RPMI7951 (cell line): ENCODE data around the gene ARHGAP29. TPM values are rescaled to one million over a fixed set of nuclear protein-coding genes. Genes with fewer than 3 reads are reported as not detected.

Experiments
- DNase-seq: peaks from one replicate; pipeline ENCODE4 v3.0.0-alpha.2; 2012; ENCODE audit warnings: low read depth
- total RNA-seq: library from RNA; depleted of rRNA; stranded (reverse); fragments of >200 nt; shearing (Covaris generic); gene quantifications from 2 replicates; pipeline ENCODE4 v1.2.3, GENCODE V29; 2014

ARHGAP29 gene
- total RNA-seq, 1 experiment from 2014 or later: 13.6 TPM

DNA sequence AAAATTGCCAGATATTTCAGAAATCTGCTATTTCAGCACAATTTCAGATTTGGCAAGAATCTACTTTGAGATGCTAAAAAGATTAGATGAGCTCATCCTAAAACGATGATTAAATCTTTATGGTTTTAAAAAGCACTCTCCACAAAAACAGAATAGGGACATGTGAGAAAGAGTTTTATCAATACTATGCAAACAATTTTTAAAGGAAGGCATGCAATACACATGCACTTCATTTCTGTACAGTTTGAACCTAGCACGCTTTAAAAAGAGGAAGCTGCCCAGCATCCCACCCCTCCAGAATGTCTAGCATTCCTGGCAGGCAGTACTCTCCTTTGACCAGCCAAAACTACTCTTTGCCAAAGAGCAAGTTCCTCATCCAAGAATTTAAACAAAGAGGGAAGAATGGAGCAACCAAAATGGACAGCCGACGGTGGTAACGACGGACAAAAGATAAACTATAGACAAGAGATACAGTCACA, 1.3 kb downstream of the ARHGAP29 start:
- DNase-seq: no peak

DNA sequence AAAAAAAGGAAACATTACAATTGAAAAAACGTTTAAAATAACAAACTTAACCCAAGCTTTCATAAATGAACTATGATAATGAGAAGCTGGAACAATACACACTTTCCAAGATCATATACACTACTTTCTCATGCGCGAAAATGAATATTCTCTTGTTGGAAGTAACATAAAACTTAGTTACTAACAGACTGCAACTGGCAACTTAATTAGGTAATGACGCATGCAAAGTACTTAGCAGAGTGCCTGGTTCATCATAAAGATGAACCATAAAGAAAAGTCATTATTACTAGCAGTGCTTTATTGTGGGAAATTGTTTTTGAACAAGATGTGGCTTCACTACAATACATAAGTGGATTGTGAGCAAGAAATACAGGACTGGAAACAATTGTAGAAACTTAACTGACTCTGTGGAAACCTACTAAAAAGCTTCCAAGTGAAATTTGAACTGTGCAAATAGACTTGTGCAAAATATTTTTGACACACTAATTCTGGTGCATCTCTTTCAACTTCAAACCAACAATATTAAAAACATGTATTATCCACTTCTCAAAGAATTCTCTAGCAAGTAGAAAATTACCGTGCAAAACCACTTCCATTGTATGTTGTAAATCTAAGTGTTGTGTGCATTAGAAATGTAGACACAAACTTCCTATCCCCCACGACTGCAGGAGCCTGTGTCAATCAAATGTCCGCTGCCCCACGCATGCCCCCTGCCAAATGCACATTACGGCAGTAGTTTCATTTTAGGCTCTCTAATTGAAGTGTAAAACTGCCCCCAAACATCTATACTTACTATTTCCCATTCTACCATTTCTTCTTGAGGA, 2.0 kb downstream of the ARHGAP29 start:
- no peak for DNase-seq

DNA sequence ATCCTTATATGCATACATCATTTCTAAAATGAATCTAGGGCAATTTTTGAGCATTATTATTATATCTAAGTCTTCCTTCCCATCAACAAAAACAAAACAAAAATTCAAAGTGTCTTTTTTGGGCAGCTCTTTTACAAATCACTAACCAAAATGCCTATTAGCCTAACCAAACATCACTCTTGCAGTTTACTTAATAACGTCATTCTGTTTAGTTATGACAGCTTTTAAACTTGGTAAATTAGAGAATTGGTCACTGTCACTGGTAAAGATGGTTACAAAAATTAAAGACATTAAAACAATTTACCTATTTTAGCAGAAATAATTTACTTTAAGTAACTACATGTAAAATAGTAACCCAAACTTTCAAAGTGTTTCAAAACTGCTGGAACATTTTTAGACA, 2.8 kb downstream of the ARHGAP29 start:
- DNase-seq: no peak

DNA sequence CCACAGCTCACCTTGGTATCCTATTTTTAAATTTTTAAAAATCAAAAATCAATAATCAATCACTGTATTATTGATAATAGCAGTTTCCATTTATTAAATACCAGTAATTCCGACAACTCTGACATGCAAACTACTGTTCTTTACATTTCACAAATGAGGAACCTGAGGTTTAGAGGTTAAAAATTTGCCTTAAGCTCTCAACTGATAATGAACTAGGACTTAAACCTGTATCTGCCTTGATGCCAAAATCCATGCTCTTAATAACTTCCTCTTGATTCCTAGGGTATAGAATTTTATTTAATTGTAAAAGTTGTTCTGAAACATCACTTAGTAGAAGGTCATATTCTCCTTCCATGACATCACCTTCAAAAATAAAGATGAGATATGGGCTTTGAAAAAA, 5.6 kb downstream of the ARHGAP29 start:
- DNase-seq: no peak

DNA sequence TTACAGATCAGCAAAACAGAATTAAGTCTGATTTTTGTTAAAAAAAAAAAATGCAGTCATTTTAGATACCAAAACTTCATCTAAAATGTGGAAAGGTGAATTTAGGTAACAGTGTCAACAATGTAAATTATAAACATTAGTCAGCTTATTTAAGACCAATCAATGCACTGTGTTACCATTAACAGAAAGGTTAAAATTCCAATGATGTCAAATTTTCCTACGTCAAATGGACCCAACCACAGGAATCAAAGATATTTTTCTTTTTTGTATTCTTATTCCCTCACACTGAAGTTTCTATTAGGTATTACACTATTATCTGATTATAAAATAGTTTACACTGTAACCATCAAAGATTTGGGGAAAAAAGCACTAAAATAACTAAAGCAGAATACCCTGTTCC, 6.5 kb downstream of the ARHGAP29 start:
- no peak for DNase-seq

DNA sequence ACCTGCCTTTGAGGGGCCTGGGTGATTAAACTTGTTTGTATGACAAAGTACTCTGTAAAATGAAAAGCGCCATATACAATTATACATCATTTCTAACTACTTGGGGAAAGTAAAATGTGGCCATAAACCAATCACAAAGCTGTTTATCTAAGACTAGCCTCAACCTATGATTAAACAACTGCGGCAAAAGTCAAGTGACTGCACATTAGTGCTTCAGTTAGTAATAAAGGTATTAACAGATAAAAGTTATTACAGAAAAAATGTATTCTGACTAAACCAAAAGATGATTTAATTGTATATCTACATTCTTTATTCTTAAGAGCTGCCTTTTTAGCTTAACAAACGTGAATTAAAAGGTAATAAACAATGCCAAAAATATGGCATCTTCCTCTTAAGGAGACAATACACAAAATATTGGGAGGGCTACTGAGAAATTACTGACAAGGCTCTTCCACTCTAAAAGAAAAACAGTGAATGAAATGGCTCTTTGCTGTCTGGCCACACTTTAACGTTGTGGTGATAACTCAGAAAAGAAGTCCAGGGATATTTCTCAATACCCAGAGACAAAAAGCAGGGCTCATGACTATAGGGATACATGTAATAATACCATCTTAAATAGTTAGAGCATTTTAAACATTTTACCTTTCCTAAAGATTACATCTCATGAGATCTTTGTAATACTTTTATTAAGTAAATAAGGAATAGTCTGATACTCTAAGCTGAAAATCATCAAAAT, 8.6 kb downstream of the ARHGAP29 start:
- no peak for DNase-seq

DNA sequence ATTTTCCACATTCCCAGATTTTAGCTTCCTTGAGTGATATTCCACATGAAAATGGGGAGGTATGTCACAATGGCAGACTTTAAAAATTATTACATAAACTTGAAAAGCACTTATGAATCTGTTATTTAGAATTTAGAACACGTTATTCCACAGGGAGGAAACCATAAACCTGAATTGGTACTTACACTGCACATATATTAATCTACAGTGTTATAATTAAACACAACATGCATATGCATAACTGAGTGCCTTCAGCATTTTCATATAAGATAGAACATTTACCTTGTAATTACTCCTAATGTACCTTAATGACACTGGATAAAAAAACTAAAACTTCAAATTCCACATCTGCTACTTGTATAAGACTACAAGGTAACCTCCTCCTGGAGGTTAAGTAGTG, 9.8 kb downstream of the ARHGAP29 start:
- no peak for DNase-seq

DNA sequence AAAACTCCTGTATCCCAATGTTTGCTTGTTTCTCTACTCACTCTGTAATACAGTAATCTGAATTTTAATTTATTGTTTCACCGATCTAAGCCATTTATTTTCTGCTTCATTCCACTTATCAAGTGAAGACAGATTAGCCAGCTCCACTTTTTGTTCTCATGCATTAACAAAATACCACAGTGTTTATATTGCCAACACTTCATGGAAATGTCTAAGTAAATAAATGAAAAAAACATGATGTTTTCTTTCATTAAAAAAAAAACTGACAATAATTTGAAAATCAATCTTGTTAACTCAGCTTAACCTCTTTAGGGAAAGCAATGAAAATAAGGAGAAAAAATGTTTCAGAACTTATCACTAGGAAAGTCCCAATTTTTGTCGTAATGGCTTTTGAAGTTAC, 11.5 kb downstream of the ARHGAP29 start:
- DNase-seq: no peak

DNA sequence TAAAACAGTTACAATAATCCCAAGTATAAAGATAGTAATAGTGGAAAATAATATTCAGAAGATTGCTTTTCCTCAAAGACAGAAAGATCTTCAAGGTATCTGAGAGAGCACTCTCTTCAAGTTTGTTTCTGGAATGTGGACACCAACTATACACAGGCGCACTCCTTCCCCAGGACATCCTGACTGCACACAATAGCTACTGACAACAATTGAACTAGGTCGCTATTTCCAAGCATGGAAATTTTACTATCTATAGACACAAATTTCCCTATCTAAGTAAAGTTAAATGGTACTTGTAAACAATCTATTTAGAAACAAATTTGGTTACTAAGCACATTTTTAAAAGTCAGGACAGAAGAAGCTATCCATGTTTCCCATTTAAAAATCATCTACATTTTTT, 19.1 kb downstream of the ARHGAP29 start:
- no peak for DNase-seq

DNA sequence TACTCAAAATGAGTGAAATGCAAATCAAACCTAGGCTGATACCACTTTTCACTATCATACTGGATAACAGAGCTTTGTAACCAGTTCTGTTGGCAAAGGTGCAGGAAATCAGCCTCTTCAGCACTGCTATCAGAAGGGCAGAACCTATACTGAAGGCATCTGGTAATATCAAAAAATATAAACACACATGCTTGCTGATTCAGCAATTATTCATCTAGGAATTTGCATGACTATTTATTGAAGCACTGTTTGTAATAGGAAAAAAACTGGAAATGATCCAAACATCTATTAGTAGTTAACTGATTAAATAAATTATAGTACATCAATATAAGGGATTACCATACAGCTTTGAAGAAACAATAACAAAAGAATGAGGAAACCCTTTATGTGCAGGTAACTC, 21.4 kb downstream of the ARHGAP29 start:
- no peak for DNase-seq

DNA sequence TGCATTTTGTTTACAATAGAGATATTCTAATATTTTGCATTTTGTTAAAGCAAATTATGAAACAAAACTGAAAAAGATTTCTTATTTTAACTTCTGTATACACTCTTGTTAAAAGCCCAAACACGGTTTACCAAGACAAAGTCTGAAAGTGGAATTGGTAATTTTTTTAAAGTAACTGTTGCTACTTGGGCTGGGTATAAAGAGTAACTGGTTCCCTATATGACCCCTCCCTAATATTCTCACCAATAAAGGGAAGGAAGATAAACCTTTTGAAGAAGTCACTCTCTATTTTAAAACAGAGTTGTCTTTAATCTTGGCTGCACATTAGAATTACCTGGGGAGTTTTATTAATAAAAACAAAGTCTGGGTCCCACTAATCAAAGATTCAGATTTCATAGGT, 27.4 kb downstream of the ARHGAP29 start:
- DNase-seq: no peak

DNA sequence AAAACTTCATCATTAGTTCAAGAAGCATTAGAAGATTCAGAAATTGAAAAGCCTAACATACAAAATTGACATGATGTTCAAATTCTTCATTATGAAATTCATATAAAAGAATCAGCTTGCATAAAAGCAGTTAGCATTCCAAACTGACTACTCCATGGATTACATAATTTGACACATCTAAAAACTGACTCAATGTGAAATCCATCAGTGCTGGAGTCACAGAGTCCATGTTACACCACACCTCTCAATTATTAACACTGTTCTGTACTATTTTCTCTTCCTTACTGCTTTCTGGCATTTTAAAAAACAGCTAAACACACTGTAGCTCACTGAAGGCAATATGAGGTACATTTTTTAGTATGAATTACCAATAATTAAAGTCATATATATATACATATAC, 28.0 kb downstream of the ARHGAP29 start:
- DNase-seq: no peak

DNA sequence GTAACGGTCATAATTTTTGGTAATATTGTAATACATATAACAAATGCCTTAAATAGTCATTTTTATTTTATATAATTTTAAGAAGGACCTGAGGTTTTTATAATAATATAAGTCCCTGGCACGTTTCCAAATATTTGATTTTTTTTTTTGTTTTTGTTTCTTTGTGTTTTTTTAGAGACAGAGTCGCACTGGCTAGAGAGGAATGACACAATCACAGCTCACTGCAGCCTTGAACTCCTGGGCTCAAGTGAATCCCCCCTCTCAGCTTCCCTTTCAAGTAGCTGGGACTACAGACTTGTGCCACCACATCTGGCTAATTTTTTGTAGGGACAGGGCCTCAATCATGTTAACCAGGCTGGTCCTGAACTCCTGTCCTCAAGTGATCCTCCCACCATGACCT, 29.7 kb downstream of the ARHGAP29 start:
- DNase-seq: no peak

DNA sequence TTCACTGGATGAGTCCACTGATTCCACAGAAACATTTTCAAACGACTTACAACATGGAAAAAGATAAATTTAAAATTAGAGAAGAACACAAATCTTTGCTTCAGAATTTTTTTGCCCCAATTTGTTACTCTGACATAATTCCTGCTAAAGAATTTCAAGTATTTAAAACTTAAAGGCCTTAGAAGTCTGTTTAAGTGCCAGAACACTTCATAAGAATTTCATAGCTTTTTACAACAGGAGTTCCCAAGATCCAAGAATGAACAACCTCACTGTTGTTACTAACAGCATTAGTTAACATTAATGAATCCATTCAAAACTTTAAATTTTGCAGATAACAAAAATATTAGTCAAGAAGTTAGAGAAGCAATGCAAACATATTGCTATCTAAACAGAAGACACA, 31.7 kb downstream of the ARHGAP29 start:
- DNase-seq: no peak

DNA sequence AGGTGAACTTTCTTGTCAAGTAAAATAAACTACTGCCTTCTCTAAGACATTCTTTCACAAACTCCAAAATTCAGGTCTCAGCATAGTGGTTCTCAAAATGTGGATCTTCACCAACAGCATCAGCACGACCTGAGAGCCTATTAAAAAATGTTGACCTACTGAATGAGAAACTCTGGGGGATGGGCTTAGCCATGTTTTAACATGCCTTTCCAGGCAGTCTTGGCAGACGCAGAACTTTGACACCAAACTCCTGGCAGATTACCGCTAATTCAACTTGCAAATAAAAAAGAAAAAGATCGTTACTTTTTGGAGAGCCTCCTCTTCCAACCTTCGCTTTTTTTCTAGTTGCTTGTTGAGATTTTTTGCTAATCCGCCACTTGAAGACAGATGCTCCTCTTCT, 35.1 kb downstream of the ARHGAP29 start:
- no peak for DNase-seq

DNA sequence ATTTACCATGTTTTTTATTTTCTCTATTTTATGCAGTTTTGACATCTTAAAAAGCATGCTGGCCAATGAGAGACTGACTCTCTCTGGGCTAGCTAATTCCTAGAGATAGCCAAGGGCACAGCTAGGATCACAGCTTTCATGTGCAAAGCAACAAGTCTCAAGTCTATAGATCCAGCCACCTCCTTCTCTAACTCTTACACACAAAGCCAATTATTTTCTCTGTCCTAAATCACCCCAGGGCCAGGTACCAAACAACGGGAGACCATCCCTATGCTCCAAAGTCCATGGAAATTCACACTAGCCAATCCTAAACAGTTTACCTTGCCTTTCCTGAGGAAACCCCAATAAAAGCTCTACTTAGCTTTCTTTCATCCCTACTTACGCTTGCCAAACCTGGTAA, 38.0 kb downstream of the ARHGAP29 start:
- DNase-seq: no peak

DNA sequence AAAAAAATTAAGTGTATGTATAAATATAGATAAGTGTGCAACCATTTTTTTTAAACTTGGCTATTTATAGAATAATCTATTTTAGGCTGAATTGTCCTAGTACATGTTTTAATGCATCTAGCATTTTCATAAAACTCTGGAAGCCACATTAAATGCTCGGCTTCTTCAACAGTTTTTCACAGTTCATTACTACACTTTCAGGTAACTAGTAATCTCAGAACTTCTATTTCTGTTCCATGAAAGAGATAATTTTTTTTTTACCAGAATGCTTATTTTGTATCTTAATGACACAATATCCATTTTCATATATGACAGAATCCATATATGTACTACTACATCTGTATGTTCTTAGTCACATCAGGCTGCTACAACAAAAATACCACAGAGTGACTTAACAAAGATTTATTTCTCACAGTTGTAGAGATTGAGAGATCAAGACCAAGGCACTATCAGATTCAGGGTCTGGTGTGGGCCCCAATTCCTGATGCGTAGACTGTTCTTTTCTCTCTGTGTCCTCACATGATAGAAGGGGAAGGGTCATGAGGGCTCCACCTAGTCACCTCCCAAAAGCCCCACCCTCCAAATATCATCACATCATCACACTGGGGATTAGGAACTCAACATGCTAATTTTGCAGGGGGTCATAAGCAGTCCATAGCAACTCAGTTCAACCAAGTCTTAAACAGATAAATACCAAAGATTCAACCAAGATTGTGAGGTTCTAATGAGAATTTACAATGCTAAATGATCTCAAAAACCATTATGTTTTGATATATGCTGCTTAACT, 43.1 kb downstream of the ARHGAP29 start:
- no peak for DNase-seq

DNA sequence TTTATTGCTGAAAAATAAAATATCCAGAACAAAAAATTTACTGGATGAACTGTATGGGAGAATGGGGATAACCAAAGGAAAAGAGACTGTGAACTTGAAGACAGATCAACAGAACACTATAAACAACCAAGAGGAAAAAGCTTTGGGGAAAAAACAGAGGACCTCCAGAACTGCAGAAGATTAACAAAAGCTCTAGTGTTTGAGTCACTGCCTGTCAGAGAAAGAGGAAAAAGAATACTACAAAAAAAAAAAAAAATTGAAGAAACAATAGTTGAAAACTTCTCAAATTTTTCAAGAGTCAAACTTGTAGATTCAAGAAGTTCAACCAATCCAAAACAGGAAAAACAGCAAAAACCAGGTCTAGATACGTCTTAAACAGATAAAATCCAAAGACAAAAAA, 44.3 kb downstream of the ARHGAP29 start:
- DNase-seq: no peak

DNA sequence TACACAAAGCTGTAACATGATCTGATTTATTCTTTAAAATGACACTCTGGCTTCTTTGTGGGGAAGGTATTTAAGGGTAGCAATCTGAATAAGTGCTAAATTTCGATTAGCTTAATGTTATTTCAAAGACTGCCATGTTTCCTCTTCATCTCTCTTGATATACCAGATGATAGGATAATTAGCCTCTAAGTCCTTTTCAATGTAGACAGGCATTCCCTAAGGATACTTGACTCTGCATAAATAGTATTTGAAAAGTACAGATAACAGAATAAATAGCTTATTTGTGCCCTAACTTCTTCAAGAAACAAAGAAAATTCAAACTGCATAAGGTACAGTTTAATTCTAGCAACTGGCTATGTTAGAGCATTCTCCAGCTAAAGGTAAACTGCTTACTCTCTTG, 46.2 kb downstream of the ARHGAP29 start:
- DNase-seq: no peak

DNA sequence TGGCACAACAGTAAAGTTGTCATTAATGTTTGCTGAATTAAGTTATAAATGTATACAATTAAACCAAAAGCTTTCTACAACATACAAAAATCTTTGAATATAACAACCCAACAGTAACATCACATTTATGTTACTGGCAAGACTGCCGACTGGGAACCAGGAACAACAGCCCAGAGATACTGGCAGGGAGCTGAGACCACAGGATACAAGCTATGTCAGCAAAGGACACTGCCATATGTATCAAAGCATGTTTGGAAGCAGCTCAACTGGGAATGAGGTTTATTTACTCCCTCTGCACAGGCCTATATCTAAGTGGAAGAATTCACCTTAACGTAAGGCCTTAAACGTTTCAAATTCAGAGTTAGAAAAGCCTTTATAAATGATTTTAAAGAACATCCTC, 50.4 kb downstream of the ARHGAP29 start:
- no peak for DNase-seq

DNA sequence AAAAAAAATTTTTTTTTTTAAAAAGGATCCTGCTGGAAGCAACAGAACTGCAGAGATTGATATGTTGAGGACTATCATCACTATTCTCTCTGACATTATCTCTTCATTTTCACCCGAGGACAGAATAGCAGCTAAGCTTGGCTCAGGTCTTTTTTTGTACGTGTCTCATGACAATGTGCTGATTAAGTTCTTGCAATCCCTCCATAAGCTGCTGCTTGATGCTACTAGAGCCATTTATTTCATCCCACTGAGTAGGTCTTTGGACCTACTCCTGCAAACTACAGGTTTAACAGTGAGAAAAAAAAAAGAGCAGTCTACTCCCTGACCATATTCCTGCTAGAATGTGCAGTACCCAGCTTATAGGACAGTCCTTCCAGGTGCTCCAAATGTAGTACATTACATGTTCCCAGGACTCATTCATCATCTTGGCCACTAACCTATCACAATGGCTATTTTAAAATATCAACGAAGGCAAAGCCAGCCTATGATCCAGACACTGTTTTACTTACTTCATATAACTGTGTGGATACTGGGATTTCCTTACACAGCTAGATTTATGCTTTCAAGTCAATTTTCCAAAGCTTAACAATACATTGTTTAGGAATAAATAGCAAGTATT, 54.1 kb downstream of the ARHGAP29 start:
- DNase-seq: no peak

DNA sequence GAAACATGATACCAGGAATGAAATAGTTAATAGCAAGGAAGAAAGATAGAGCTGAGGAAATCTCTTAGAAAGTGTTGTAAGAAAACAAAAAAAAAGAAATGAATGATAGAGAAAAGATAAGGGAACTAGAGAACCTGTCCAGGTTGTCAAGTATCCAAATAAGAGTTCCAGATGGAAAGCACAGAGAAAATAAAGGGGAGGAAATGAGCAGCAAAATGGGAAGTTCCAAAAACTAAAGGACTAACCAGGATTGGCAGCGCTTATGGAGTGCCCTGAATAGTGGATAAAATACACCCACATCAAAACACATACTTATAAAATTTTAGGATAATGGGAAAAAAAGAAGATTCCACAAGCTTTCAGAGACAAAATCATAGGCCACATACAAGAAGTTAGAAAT, 55.2 kb downstream of the ARHGAP29 start:
- DNase-seq: no peak
